COLO829 (cell line): Measurements from ENCODE around the gene NEGR1.

ENCODE experiments used
- DNase-seq: peaks from one replicate; pipeline ENCODE4 v3.0.0; 2012; ENCODE audit warnings: low spot score

Gene NEGR1

DNA sequence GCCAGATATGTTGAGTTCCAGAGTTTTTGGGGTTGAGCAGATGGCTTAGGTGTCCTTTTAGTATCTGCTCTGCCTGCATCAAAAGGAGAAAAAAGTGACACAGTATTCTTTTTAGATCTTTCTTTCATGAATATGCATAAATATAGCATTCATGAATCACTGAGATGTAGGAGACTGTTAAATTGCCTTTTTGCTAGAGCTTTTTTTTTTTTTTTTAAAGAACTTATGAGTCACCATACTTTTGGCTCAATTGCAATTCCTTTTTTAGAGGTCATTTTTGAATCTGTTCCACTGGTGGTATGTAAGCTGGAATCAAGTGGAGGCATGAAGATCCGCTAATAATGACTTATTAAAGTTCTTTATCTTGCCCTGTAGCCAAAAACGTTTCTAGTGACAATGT is 720.6 kb downstream of the NEGR1 start:
- peak; percentile 73 for DNase-seq

DNA sequence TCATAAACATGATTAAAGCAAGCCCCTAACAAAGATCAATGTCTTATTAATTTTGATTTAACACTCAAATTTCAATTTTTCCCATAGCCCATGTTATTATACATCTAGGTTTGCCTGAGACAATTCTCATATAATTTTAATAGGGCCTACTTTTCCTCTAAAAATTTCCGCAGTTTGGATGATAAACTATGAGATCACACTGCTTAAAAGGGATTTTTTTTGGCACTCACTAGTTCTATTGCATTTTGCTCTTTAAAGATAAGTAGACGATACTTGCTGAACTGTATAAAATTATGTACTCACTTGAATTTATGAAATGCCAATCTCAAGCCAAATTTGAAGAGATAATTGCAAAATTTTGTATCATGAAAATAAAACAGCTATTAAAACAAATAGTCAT is 721.1 kb downstream of the NEGR1 start:
- DNase-seq = no peak

DNA sequence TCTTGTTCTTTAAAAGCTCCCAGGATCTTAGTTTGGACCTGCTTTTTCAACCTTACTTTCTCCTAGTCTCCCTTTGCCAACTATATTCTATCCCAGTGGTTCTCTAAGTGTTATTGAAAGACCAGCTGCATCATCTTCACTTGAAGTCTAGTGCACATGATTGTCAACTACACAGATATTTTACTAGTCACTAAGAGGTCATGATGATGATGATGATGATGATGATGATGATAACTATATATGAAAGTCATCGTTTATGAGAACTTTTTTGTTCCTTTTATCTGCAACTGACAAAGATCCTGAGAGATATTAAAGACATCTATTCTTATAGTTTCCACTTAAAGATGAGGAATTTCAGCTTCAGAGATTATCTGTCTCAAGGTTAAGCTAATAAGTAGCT is 722.5 kb downstream of the NEGR1 start:
- no peak for DNase-seq

DNA sequence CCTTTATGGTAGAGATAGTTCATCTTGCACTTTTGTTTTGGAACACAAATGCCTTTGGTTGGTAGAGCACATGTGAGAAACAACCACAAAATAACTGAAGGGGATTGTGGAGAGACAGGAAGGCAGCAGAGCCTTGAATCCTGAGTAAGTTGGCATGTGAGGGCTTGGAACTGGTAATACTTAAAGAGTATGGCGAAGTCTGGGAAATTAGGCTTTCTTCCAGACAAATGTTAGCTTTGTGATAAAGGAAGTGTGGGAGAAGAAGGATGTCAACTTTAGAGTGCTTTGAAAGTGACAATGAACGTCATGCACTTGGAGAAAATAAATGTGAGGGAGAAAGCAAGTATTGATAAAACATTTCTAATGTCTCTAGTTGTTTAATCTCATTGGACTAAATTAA is 725.2 kb downstream of the NEGR1 start:
- DNase-seq = no peak

DNA sequence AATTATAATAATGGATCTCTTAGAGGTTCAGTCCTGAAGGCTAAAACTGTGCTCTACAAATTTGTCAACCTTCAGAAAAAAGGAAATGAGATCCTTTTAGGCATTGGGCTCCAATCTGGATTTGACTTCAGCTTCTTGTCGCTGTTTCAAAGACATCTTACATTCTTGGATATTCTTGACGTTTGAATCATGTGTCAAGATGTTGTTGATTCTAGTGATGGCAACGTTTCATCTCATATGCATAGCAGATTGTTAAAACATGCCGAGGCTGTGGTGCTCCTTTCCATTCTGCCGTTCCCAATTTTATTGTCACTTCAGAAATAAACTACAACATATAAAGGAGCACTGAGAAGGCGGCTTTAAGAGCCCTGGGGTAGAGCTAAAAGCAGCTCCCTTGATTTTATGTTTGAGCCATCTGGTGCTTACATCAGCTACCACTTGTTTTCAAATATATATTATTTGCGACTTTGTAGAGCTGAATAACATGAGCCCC is 733.9 kb downstream of the NEGR1 start:
- no peak for DNase-seq

DNA sequence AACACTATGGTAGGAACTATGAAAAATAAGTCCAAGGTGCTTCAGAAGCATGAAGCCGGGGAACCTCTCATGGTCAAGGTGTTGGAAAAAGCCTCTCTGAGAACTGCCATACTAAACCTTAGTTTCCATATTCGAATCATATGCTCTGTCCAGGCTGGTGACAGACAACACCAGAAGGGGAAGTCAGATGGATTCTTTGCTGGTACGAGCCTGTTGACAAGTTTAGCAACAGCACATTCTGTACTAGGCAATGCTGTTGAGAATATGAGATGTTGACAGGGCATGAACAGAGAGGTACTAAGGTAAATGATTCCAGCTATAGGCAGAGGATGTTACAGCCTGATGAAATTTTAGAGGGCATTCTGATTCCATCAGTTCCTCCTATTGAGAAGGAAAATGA is 740.2 kb downstream of the NEGR1 start:
- no peak for DNase-seq

DNA sequence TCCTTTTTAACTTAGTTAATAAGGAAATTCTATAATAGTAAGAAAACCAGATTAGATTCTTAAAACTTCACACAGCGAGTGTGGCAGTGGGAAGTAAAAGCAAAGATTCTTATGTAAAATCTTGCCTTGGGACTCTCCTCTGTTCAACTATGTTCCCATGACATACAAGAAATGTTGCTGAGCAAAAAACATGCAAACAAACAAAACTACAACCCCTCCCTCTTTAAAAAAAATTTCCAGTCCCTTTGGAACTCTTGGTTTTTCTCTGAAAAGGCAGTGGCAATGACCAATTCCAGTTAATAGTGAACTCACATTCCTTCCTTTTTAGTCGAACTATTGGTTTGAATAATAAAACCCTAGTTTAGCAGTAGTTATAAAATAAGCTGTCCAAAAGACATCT is 748.4 kb downstream of the NEGR1 start:
- no peak for DNase-seq

DNA sequence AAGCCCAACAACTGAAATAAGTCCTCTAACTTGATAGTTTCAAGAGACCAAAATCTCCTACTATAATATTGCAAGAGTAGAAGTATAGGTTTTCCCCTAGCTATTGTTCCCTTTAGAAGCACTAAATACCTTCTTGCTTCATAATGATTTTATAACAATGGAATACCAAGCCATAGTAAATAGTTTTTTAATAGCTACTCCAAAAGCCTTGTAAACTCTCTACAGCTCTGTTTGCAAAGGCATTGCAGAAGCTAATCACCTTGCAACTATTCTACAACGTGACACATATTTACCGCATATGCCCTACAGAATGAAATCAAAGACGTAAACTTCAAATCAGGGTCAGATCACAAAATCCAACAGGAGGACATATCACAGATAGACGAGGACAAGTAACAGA is 750.0 kb downstream of the NEGR1 start:
- no peak for DNase-seq

DNA sequence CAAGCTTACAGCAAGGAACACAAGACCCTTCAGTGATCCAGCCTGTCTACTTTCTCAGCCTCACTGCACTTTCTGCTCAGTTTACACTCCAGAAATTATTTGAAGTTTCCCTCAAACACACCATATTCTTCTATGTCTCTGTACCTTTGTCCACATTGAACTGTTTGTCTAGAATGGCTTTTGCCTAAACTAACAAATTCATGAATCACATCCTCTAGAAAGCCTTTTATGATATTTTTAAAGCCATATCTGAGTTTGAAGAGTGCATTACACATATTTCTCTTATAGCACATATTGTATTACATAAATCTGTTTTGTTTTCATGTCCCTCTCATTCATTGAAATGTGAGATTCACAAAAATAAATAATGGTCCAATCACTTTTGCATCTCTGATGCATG is 755.5 kb downstream of the NEGR1 start:
- DNase-seq = no peak

DNA sequence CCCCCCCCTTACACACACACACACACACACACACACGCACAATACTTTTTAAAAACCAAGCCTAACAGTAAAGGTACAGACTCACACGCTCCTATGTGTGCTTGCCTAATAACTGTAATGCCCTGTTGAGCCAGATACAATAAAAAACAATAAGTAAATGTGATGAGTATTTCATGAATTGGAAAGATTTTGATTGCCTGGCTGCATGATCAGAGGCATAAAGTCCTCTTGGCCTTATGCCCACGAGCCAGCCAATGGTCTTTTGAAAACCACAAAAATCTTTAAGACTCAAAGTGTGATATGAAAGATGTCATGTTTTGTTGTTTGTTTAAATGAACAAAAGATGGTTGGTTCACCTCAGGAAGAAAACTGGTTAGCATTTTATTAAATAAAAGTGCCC is 759.6 kb downstream of the NEGR1 start:
- DNase-seq = no peak

DNA sequence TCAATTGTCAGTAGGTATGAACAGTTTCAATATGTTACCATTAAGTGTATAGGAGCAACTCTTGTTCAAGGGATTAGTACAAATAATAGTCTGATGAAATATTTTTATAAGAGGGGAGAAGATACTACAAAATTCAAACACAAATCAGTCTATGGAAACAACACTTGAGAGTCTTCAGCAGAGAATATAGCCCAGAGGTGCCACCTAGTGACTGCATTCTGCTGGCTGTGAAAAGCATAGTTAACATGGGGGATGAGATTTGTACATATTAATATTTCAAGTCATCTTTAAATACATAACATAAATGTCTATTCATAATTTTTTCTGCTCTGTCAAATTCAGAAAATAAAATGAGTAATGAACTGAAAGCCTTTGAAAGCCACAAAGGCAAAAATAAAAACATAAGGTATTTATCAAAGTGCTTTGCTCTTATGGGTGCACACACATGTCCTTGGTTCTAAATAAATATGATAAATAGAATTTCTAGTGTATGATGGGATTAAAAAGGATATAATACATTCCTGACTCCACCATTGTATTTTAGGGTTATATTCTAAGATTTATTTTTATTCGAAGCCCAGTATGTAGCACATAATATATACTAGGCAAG is 760.6 kb downstream of the NEGR1 start:
- DNase-seq = peak; percentile 20

DNA sequence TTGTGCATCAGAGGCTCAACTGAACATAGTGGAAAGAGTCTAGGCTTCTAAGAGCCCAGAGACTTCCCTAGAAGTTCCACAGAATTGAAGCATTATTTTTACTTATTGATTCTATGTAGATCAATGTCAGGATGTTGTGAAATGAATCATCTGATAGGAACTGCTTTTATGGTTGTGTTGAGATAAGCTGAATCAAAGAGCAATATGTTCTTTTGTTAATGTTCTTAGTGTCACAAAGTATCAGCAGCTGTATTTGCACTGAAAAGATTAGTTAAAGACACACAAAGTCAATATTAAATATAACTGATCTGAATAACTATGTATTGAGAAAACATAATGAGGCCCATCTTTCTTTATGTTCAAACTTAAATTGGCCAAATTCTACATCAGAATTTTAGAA is 770.8 kb downstream of the NEGR1 start:
- DNase-seq = no peak

DNA sequence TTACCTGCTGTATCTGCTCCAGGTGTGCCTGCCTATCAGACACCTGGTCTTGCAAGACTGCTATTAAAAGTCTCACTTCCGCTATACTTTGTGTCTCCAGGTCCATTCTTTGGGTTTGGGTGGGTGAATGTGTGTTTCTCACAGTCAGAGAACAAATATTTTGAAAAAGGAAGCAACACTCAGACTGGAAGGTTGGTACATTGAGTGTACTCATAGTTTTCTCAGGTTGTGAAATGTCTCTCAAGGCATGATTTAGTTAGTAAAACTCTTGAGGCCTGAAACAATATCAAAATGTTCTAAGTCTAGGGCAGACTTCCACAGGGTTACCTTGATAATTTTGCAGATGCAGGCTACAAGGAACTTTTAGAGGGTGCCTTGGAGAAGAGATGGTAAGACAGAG is 771.6 kb downstream of the NEGR1 start:
- no peak for DNase-seq

DNA sequence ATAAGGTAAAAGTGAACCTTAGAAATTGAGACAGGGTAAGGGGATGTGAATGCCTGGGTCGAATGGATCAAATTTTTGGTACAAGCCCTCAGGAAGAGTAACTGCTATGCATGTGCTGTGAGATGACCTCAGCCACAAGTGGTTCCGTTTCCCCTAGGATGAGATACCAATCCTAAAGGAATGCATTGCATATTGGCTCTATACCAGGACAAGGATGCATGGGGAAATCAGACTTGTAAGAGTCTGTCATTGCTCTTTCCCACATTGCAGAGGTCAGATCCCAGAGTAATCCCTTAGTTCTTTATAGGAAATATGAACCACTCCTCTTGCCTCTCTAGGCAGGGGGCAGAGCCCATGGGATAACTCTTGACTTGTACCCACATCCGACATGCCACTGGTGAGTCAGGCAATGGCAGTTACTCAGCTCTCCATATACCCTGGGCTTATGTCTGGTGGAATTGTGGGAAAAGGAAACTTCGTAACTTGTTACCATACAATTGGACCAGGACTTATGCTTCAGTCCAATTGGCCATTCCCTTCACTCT is 773.2 kb downstream of the NEGR1 start:
- DNase-seq = no peak

DNA sequence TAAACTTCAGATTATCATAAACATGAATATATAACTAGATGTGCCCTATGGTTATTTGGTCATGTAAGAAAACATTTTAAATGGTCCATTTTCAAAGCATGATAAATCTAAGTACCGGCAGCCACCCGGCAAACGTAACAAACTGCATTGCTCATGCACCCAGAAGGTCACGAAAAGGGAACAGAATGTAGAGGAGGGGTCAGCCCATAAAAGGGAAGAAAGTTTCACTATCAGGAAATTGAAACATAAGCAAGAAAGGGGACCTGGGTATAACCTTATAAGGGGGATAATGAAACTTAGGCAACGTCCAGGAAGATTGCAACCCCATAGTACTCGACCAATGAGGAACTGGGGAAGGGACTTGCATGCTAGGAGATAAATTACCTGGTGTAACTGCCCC is 780.3 kb downstream of the NEGR1 start:
- DNase-seq = no peak

DNA sequence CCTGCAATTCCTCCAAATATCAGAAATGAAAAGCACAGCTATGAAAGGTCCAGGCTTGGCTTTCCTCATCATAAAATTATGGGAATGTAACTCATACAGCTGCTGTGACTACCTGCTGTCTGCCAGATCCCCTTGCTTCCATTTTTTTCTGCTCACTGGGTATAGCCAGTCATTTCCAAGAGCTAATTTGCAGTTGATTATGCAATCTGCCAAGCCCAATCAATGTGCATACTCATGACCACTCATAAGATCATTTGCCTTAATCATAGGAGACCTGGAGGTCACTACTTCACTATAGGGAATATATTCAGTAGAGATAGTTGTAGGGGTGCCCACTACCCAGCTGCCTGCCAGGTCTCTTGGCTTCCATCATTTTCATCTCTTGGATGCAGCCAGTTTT is 783.8 kb downstream of the NEGR1 start:
- no peak for DNase-seq

DNA sequence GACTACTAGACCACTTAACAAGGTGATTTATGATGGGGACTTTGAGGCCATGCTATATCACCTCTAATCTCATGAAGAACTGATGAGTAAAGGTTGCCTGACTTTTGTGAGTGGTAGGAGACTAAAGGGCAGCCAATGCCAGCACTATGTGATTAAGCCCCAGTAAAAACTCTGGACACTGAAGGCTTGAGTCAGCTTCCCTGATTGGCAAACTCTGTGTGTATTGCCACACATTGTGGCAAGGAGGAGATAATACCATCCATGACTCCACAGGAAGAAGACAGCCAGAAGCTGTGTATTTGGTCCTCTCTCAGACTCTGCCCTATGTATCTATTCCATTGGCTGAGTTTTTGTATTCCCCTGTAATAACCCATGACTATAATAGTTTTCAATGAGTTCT is 788.2 kb downstream of the NEGR1 start:
- DNase-seq = no peak

DNA sequence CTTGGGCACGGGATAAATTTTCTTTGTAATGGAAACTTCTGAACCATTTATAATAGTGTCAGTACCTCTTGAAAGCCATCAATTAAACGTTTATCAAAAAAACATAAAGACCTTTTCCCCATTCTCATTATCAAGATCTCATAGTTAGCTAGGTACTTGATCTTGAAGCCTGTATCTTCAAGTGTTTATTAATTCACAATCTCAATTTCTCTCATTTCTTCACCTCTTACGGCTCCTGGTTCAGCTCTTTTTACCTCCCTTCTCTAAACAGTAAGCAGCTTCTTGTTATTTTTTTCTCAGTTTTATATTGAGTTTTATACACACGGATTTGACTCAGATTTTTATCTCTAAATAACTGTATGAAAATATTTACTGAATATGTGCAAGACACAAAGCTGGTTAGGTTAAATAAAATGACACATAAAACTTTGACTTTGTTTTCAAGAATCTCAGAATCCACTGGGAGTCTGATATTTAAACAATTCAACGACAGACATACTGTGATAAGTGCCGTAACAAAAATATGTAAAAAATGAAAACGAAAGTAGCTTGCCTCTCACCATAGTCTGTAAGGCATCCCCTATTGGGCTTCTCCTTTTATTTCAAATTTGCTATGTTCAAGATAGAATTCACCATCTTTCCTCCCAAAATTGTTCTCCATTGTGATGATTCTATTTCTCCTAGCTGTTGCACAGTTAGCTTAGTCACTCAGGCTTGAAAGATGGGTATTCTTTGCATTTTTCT is 789.9 kb downstream of the NEGR1 start:
- DNase-seq = no peak

DNA sequence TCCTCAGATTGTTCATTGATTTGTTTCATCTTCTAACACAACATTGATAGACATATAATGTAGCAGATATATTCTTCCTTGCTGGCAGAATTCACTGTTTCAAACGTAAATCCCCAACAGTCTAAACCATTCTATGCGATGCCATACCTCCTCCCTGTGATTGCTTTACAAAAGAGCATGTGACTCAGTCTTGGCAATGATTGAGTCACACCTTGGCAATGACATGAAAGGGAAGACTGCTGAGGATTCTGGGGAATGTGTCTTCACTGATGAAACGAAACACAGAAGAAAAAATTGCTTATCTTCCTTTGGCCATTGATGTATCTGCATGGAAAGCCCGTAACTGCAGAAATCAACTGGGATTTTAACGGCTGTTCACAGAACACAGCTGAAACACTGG is 791.9 kb downstream of the NEGR1 start:
- DNase-seq = peak; percentile 10

DNA sequence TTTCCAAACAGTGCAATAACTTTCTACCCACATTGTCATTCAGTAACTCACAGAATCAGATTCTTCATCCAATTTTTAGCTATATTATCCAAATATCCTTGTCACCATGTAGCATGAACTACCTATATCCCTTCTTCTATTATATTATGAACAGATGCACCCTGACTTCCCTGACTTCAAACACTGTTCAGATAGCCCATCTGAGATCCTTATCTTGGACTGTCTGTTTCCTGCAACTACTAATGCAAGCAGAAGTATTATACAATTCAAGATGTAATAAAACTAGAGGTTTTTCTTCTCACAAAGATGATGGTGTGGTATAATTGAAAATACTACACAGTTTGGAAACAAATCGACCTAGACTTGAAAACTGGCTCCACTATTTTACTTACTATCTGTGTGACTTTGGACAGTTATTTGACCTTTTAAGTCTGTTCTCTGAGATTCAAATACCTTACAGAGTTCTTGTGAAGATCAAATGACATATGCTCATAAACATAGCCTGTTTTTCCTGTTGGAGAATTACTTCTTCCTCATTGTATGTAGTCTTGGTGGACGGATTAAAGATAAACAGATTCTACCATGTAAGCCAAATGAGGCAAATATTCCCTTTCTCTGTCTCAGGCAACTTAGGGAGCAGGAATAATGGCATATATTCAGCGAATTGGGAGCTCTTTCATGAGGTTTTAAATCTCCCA is 793.6 kb downstream of the NEGR1 start:
- no peak for DNase-seq

DNA sequence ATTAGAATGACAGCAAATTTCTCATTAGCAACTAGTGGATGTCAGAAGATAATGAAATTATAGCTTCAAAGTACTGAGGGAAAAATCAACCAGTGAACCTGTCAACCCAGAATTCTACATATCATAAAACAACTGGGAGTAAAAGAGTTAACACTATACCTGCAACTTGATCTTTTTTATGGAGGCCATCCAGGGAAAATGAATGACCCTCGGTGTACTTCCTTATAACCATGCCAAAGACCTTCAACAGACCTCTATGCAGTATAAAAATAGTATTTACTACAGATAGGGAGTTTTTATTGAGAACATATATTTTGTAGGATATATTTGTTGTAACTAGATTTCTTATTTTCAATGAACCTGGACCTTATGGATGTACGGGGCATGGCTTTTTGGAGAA is 809.0 kb downstream of the NEGR1 start:
- DNase-seq = no peak

DNA sequence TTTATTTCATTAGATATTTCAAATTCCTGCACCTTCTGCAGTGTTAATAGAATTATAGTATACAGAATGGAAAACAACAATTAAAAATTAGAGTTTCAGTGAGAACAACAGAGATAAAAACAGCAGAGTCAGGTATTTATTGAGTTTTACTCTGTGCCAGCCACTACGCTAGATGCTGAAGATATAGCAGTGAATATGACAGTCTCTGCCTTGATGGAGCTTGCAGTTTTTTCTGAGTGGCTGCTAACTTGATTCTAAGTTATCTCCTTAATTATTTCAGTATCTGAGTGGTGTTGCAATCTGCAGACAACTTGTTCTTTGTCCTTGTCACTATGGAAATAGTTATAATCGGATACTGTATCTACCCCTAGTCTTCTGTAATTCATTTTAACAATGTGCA is 817.2 kb downstream of the NEGR1 start:
- DNase-seq = peak; percentile 5

DNA sequence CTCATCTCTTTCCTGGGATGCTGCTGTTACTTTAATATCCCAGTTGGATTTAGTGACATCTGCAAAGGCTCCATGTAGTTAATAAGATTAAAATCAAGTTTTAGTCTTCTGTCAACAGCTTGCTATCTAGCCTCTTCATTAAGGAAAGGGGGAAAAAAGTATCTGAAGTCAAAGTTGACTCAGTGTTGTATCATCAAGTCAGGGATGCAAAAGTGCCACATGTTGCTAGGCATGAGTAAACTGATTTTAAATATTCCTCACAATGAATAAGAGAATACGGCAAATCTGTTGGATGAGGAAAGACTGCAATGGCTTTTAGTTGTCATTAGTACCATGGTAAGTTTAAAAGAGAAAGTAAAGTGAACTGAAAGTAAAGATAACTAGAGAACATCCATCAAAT is 818.3 kb downstream of the NEGR1 start:
- no peak for DNase-seq
